HG03175 (cell line): Measurements from ENCODE around the gene SOX13.

Source experiments
- ATAC-seq: cut with Tn5 transposase; IDR thresholded peaks from one replicate; pipeline ENCODE4 v1.9.1; 2021; ENCODE audit warnings: mild to moderate bottlenecking, moderate library complexity; ENCODE audit not compliant: unreplicated experiment

The SOX13 gene

GRCh38 chr1:204149635-204150565, 77.0 kb downstream of the SOX13 start:
- no peak for ATAC-seq

GRCh38 chr1:204150702-204151551, 78.0 kb downstream of the SOX13 start:
- no peak for ATAC-seq

- ATAC-seq, result no peak
Observed at GRCh38 chr1:204151552-204152309, 78.8 kb downstream of the SOX13 start, which contains the start of gene ETNK2. Gene ETNK2, minus strand, starts transcription at chr1:204152044. Its CDS starts 192 bp downstream, at chr1:204151852.

- ATAC-seq, result no peak
Observed at GRCh38 chr1:204152310-204153044, 79.6 kb downstream of the SOX13 start.

GRCh38 chr1:204153667-204154066, 80.8 kb downstream of the SOX13 start:
- no peak for ATAC-seq

GRCh38 chr1:204154568-204155255, 81.8 kb downstream of the SOX13 start:
- no peak for ATAC-seq

GRCh38 chr1:204155881-204156280, 83.0 kb downstream of the SOX13 start:
- ATAC-seq, result no peak

- ATAC-seq, result no peak
Observed at GRCh38 chr1:204157962-204158361, 85.0 kb downstream of the SOX13 start.

- no peak for ATAC-seq
Observed at GRCh38 chr1:204161609-204162493, 88.9 kb downstream of the SOX13 start.

- no peak for ATAC-seq
Observed at GRCh38 chr1:204162494-204163074, 89.7 kb downstream of the SOX13 start.

- ATAC-seq, result no peak
Observed at GRCh38 chr1:204166219-204166618, 93.3 kb downstream of the SOX13 start, which contains the start of gene REN. Gene REN, minus strand, starts transcription at chr1:204166337. Its CDS starts 44 bp downstream, at chr1:204166293.

GRCh38 chr1:204167730-204168129, 94.8 kb downstream of the SOX13 start:
- no peak for ATAC-seq

- no peak for ATAC-seq
Observed at GRCh38 chr1:204169858-204170257, 96.9 kb downstream of the SOX13 start.

- ATAC-seq, result no peak
Observed at GRCh38 chr1:204170494-204171155, 97.7 kb downstream of the SOX13 start.

GRCh38 chr1:204171751-204172178, 98.8 kb downstream of the SOX13 start:
- ATAC-seq, result no peak

GRCh38 chr1:204172404-204173029, 99.6 kb downstream of the SOX13 start:
- no peak for ATAC-seq

- no peak for ATAC-seq
Observed at GRCh38 chr1:204174958-204175357, 102.0 kb downstream of the SOX13 start.
